ENCODE results near the gene MADCAM1.

The MADCAM1 gene

GRCh38 chr19:463483-464207, 32.6 kb upstream of the MADCAM1 start:
- DNase-seq (ENCODE audit: extremely low read depth, insufficient read length), result no peak
- Histone ChIP-seq H3K4me3 (replicated peaks; ENCODE audit: low read depth, low read length) (no peak overlapping the region), H3K27me3 (replicated peaks; ENCODE audit: control insufficient read depth, insufficient read depth, low read length) (no peaks in the 10 kb centered on the region), H3K36me3 (ENCODE audit: control insufficient read depth, insufficient read depth, low read length) (no peaks in the 10 kb centered on the region)
- TF ChIP-seq, protein P1, sequence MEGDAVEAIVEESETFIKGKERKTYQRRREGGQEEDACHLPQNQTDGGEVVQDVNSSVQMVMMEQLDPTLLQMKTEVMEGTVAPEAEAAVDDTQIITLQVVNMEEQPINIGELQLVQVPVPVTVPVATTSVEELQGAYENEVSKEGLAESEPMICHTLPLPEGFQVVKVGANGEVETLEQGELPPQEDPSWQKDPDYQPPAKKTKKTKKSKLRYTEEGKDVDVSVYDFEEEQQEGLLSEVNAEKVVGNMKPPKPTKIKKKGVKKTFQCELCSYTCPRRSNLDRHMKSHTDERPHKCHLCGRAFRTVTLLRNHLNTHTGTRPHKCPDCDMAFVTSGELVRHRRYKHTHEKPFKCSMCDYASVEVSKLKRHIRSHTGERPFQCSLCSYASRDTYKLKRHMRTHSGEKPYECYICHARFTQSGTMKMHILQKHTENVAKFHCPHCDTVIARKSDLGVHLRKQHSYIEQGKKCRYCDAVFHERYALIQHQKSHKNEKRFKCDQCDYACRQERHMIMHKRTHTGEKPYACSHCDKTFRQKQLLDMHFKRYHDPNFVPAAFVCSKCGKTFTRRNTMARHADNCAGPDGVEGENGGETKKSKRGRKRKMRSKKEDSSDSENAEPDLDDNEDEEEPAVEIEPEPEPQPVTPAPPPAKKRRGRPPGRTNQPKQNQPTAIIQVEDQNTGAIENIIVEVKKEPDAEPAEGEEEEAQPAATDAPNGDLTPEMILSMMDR (IDR thresholded peaks at IDR 0.05; ENCODE audit: insufficient read depth, low read length, poor library complexity, severe bottlenecking), result no peak

DNA sequence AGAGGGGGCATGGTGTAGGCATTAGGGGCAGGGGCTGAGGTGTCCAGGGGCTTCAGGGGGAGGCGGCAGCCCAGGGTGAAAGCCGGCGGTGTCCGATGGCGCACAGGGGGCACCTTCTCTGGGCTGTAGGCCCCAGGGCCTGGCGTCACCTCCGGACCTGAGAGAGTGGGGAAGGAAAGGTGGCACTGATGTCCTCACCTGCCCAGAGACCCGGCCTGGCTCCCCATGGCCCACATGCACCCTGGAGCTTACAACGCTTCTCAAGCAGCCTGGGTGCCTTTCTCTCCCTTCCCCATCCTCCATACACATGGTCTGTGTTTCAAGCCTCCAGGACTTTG, 32.1 kb upstream of the MADCAM1 start:
- no peaks in the 10 kb centered on the region for H3K27me3 ChIP-seq (replicated peaks; ENCODE audit: control insufficient read depth, insufficient read depth, low read length)
- DNase-seq (ENCODE audit: extremely low read depth, insufficient read length), result no peak
- H3K36me3 ChIP-seq (ENCODE audit: control insufficient read depth, insufficient read depth, low read length), result no peaks in the 10 kb centered on the region
- no peak overlapping the region for H3K4me3 ChIP-seq (replicated peaks; ENCODE audit: low read depth, low read length)
- TF ChIP-seq, protein P1 (IDR thresholded peaks at IDR 0.05; ENCODE audit: insufficient read depth, low read length, poor library complexity, severe bottlenecking), result no peak

DNA sequence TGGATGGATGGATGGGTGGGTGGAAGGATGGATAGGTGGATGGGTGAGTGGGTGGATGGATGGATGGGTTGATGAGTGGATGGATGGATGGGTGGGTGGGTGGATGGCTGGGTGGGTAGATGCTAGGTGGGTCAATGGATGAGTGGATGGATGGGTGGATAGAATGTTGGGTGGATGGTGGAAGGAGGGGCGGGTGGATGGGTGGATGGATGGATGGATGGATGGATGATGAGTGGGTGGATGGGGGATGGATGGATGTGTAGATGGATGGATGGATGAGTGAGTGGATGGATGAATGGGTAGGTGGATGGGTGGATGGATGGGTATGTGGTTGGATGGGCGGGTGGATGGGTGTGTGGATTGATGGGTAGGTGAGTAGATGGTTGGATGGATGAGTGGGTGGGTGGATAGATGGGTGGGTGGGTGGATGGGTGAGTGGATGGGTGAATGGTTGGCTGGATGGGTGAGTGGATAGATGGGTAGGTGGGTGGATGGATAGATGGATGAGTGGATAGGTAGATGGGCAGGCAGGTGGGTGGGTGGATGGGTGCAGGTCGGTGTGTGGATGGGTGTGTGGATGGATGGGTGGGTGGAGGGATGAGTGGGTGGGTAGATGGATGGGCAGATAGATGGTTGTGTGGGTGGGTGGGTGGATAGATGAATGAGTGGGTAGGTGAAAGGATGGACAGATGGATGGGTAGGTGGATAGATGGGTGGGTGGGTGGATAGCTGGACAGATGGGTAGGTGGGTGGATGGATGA, 31.1 kb upstream of the MADCAM1 start:
- no peaks in the 10 kb centered on the region for H3K36me3 ChIP-seq (ENCODE audit: control insufficient read depth, insufficient read depth, low read length)
- DNase-seq (ENCODE audit: extremely low read depth, insufficient read length), result no peak
- TF ChIP-seq, protein P1 (IDR thresholded peaks at IDR 0.05; ENCODE audit: insufficient read depth, low read length, poor library complexity, severe bottlenecking), result no peak
- H3K27me3 ChIP-seq (replicated peaks; ENCODE audit: control insufficient read depth, insufficient read depth, low read length), result no peaks in the 10 kb centered on the region
- H3K4me3 ChIP-seq (replicated peaks; ENCODE audit: low read depth, low read length), result no peak overlapping the region

DNA sequence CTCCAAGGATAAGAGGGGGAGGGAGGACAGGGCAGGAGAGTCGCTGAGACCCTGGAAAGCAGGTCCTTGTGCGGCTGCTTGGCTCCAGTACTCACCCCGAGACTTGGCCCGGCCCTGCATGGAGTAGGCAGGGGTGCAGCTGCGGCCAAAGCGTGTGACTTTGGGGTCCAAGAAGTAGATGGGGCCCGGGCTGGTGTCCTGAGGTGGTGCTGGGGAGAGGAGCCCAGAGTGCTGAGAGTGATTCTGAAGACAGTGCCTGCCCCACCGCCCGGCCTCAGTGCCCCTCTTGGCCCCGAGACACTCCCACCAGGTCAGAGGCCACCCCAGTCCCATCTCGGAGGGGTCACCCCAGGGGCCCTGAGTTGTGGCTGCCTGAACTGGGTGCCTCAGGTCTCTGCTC, 28.7 kb upstream of the MADCAM1 start:
- TF ChIP-seq, protein P1 (IDR thresholded peaks at IDR 0.05; ENCODE audit: insufficient read depth, low read length, poor library complexity, severe bottlenecking), result no peak
- H3K4me3 ChIP-seq (replicated peaks; ENCODE audit: low read depth, low read length), result no peak overlapping the region
- no peaks in the 10 kb centered on the region for H3K36me3 ChIP-seq (ENCODE audit: control insufficient read depth, insufficient read depth, low read length)
- no peaks in the 10 kb centered on the region for H3K27me3 ChIP-seq (replicated peaks; ENCODE audit: control insufficient read depth, insufficient read depth, low read length)
- DNase-seq (ENCODE audit: extremely low read depth, insufficient read length), result no peak

- DNase-seq (ENCODE audit: extremely low read depth, insufficient read length), result no peak
- TF ChIP-seq, protein P1 (IDR thresholded peaks at IDR 0.05; ENCODE audit: insufficient read depth, low read length, poor library complexity, severe bottlenecking), result no peak
- no peaks in the 10 kb centered on the region for H3K27me3 ChIP-seq (replicated peaks; ENCODE audit: control insufficient read depth, insufficient read depth, low read length)
- no peak overlapping the region for H3K4me3 ChIP-seq (replicated peaks; ENCODE audit: low read depth, low read length)
- H3K36me3 ChIP-seq (ENCODE audit: control insufficient read depth, insufficient read depth, low read length), result no peaks in the 10 kb centered on the region
These were observed 27.6 kb upstream of the MADCAM1 start for GRCh38 chr19:468587-469256.
